ENCODE data around the gene TGFA.

DNA sequence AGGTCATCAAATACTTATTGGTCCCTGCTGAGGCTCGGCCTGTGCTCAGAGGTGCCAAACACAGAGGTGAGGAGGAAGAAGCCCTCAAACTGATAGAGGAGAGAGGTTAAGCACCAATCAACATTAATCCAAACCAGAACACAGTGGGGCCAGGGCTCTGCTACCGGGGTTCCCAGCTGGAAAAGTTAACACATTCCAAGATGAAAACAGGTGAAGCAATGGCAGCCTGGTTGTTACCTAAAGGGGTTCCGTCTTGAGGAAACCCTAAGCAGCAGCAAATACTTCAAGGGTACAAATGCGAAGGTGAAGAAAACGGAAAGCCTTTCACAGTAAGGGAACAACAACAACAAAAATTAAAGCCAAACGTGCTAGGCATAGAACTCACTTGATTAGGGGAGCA, 5.4 kb downstream of the TGFA start:
- TF ChIP-seq, protein P1, sequence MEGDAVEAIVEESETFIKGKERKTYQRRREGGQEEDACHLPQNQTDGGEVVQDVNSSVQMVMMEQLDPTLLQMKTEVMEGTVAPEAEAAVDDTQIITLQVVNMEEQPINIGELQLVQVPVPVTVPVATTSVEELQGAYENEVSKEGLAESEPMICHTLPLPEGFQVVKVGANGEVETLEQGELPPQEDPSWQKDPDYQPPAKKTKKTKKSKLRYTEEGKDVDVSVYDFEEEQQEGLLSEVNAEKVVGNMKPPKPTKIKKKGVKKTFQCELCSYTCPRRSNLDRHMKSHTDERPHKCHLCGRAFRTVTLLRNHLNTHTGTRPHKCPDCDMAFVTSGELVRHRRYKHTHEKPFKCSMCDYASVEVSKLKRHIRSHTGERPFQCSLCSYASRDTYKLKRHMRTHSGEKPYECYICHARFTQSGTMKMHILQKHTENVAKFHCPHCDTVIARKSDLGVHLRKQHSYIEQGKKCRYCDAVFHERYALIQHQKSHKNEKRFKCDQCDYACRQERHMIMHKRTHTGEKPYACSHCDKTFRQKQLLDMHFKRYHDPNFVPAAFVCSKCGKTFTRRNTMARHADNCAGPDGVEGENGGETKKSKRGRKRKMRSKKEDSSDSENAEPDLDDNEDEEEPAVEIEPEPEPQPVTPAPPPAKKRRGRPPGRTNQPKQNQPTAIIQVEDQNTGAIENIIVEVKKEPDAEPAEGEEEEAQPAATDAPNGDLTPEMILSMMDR (IDR thresholded peaks at IDR 0.05): no peak
- TF ChIP-seq EP300 (IDR thresholded peaks at IDR 0.05) (no peak), POLR2AphosphoS5 (IDR thresholded peaks at IDR 0.05) (no peak)

Measured in esophagus muscularis mucosa (tissue), 4 donors.